Astrocyte of the spinal cord (primary cell): ENCODE results near the gene FHL5.

Experiments
- DNase-seq: peaks from one replicate; pipeline ENCODE4 v3.0.0; 2011; ENCODE audit warnings: low read depth, low spot score
- H3K4me3 ChIP-seq: 2 replicates; pipeline ENCODE4 v1.5.1; 2011; ENCODE audit warnings: low read depth, mild to moderate bottlenecking, low read length, moderate library complexity
- CTCF ChIP-seq: IDR thresholded peaks from 2 replicates; pipeline ENCODE4 v1.5.1; 2012; ENCODE audit warnings: low read depth, mild to moderate bottlenecking, low read length, inconsistent platforms
- in situ Hi-C: cut with HindIII; loops from 2 replicates; pipeline ENCODE4 v1.10.0; 2017; ENCODE audit warnings: low sequenced_read_pairs

The FHL5 gene

GRCh38 chr6:96604420-96604819 is 41.5 kb downstream of the FHL5 start:
- H3K4me3 ChIP-seq, result no peak overlapping the region
- in situ Hi-C loops, result no loop called here
- no peak for DNase-seq
- TF ChIP-seq CTCF, result no peak

GRCh38 chr6:96608074-96608473 is 45.1 kb downstream of the FHL5 start:
- in situ Hi-C loops, result no loop called here
- TF ChIP-seq CTCF, result no peak
- no peak overlapping the region for H3K4me3 ChIP-seq
- no peak for DNase-seq

GRCh38 chr6:96610019-96610418 is 47.1 kb downstream of the FHL5 start:
- no peak for TF ChIP-seq CTCF
- no peak overlapping the region for H3K4me3 ChIP-seq
- DNase-seq, result no peak
- in situ Hi-C loops, result no loop called here

DNA sequence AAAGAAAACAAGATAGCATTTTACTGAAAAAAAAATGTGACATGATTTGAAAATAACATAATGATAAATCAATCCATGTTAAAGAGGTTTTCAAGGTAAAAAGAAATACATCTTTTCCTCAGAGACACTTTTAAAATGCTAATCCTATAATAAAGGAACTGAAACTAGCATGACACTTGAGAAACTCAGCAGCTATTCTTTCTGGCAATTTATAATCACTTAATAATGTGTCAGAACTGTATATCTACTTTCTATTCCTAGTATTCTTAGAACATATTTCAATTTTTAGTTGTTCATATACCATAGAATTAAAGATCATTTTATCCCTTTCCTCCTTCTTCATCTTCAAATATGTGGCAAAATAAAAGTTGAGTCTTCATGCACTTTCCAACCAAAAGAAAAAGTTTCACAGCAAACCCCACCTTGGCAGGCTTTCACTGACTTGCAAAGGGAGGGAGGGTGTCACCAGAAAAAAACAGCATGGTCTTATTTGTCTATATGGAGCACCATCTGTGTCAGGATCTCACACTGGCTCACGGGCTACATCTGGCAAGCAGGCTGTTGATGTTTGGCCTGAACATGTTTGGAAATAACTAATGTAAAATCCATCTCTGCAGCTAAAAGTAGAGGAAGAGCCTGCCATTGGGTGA is 48.5 kb downstream of the FHL5 start:
- DNase-seq, result no peak
- in situ Hi-C loops, result no loop called here
- no peak for TF ChIP-seq CTCF
- no peak overlapping the region for H3K4me3 ChIP-seq

DNA sequence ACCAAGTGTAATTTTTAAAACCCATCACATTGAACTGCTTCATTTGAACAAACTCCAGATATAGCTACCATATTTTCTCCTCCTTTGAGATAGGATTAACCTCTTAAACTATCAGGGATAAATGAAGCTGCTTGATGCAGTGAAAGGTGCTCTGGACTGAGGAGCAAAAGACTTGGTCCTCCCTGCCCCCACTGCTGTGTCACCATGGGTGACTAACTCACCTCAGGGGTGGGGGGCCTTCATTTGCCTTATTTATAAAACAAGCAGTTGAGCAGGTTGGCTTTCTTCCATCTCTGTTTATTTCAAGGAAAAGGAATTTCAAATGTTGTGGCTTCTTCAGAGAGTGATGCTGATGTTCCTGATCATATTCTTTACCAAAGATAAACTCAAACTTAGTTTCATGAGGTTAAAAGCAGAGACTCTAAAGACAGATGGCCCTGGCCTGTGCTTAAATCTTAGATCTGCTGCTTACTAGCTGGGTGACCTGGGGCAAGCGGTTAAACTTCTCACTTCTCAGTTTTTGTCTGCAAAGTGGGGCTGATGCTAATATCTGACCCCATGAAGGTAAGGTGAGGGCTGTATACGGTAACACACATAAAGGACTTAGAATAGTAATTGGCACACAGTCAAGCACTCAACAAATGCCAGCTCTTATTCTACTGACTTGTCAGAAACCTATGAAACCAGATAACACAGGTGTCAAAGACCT is 50.5 kb downstream of the FHL5 start:
- no peak overlapping the region for H3K4me3 ChIP-seq
- in situ Hi-C loops, result no loop called here
- no peak for TF ChIP-seq CTCF
- no peak for DNase-seq

DNA sequence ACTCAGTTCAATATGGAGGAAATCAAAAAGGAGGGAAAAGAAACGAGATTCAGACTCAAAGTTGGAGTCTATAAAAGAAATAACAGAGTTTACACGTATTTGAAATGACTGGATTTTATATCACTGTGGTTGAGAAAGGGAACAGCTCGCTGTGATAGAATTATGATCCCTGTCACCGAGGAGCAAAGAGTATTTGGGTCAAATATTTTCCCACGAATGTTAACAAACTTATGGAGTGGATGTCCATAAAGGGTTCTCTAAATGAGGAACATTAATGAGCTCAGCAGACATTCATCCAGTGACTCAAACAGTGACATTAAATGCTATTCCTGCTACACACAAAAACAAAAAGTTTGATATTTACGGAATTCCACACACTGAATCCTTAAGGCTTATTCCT is 57.9 kb downstream of the FHL5 start:
- no peak for TF ChIP-seq CTCF
- in situ Hi-C loops, result no loop called here
- DNase-seq, result no peak
- no peak overlapping the region for H3K4me3 ChIP-seq
